ENCODE measurements around the gene NIPAL3.

GRCh38 chr1:24457866-24458265, 42.3 kb downstream of the NIPAL3 start:
- TF ChIP-seq POLR2A (IDR thresholded peaks at IDR 0.05; ENCODE audit: low read length) (no peak), GATA1 (IDR thresholded peaks at IDR 0.05; ENCODE audit: low read depth, low read length) (no peak)
